Stimulated activated CD4-positive, alpha-beta T cell treated with anti-CD3 and anti-CD28 coated beads, TNF-alpha, amount 100 ng/mL, for 4 hours (primary cell): ENCODE data around the gene SELENOH.
"Not testable (repeated sequence)": the region's sequence is repeated elsewhere in the genome, so short reads cannot be mapped to it uniquely, and the experiment has no call there.

ENCODE experiments used
- DNase-seq, 3 experiments: peaks; one replicate each; pipeline ENCODE4 v3.0.0-alpha.2; 2020; ENCODE audit warnings: low read depth in 3 of 3

Gene SELENOH

GRCh38 chr11:57741132-57742086, at the start of gene SELENOH:
SELENOH (plus strand) TSS chr11:57741491; CDS start chr11:57741596, 105 bp downstream.
- peak; percentile 83 to 89 (median 86) for DNase-seq

- DNase-seq: no peak
Measured at GRCh38 chr11:57698843-57699365, 42.4 kb upstream of the SELENOH start.

GRCh38 chr11:57699813-57700212, 41.5 kb upstream of the SELENOH start:
- no peak for DNase-seq

GRCh38 chr11:57700425-57700824, 40.9 kb upstream of the SELENOH start:
- no peak for DNase-seq

- DNase-seq: no peak
Measured at GRCh38 chr11:57703341-57703740, 38.0 kb upstream of the SELENOH start.

- DNase-seq: no peak
Measured at GRCh38 chr11:57704932-57705331, 36.4 kb upstream of the SELENOH start.

- DNase-seq: not testable (repeated sequence)
Measured at GRCh38 chr11:57705432-57705831, 35.9 kb upstream of the SELENOH start.

- no peak for DNase-seq
Measured at GRCh38 chr11:57709802-57710367, 31.4 kb upstream of the SELENOH start.

GRCh38 chr11:57711414-57712255, 29.7 kb upstream of the SELENOH start, which contains the start of gene MED19:
MED19 (minus strand) TSS chr11:57712215; CDS start chr11:57712179, 36 bp downstream.
- DNase-seq: peak; percentile 46 to 56 (median 48)

- DNase-seq: peak; percentile 69 to 79 (median 75)
Measured at GRCh38 chr11:57712256-57713150, 28.8 kb upstream of the SELENOH start, which contains the start of gene TMX2. TMX2 (plus strand) TSS chr11:57712593; CDS start chr11:57712619, 26 bp downstream.

- no peak for DNase-seq
Measured at GRCh38 chr11:57713835-57714234, 27.5 kb upstream of the SELENOH start.

GRCh38 chr11:57716726-57717125, 24.6 kb upstream of the SELENOH start:
- DNase-seq: not testable (repeated sequence)

- no peak for DNase-seq
Measured at GRCh38 chr11:57727185-57727584, 14.1 kb upstream of the SELENOH start.

- DNase-seq: no peak
Measured at GRCh38 chr11:57728829-57729228, 12.5 kb upstream of the SELENOH start.

GRCh38 chr11:57729479-57729878, 11.8 kb upstream of the SELENOH start:
- DNase-seq: no peak

- DNase-seq: no peak
Measured at GRCh38 chr11:57732661-57733060, 8.6 kb upstream of the SELENOH start.

- no peak for DNase-seq
Measured at GRCh38 chr11:57735619-57736298, 5.5 kb upstream of the SELENOH start.

- DNase-seq: peak in 1 of 3 experiments; percentile 19
Measured at GRCh38 chr11:57742087-57742452, 779 bp downstream of the SELENOH start.

GRCh38 chr11:57744357-57744756, 3.1 kb downstream of the SELENOH start:
- no peak for DNase-seq

- no peak for DNase-seq
Measured at GRCh38 chr11:57745206-57745605, 3.9 kb downstream of the SELENOH start.
